Activated T-helper 1 cell treated with anti-CD3 and anti-CD28 coated beads, Interleukin-12 subunit alpha, Interleukin-12 subunit beta, Interleukin-2, Interleukin-4 antibody, amounts not matched to agents 30 ng/mL and 10 ng/mL and 1 ng/mL, durations not matched to agents 14 hours and 24 hours and 36 hours (primary cell): ENCODE data around the gene IVD. TPM values are rescaled to one million over a fixed set of nuclear protein-coding genes. Genes with fewer than 3 reads are reported as not detected.

Source experiments
- DNase-seq: peaks from one replicate; pipeline ENCODE4 v3.0.0; 2021; ENCODE audit warnings: low spot score
- H3K27ac Mint-ChIP-seq: one replicate; pipeline ENCODE4 v1.8.0; 2021; ENCODE audit warnings: mild to moderate bottlenecking, mixed read lengths
- H3K27me3 Mint-ChIP-seq: one replicate; pipeline ENCODE4 v1.8.0; 2022; ENCODE audit warnings: mild to moderate bottlenecking, moderate library complexity, mixed read lengths; ENCODE audit not compliant: insufficient read depth
- H3K36me3 Mint-ChIP-seq: one replicate; pipeline ENCODE4 v1.8.0; 2021; ENCODE audit warnings: low read depth, mixed read lengths
- H3K4me1 Mint-ChIP-seq: one replicate; pipeline ENCODE4 v1.8.0; 2021; ENCODE audit warnings: low read depth, mixed read lengths
- H3K4me3 Mint-ChIP-seq: one replicate; pipeline ENCODE4 v1.8.0; 2021; ENCODE audit warnings: mild to moderate bottlenecking, moderate library complexity, mixed read lengths
- H3K9me3 Mint-ChIP-seq: one replicate; pipeline ENCODE4 v1.8.0; 2021; ENCODE audit warnings: mixed read lengths
- intact Hi-C: fragments of 100-400 bp; cut with micrococcal nuclease; formaldehyde crosslinking; loops from one replicate; pipeline ENCODE4 v1.15.1; 2024
- total RNA-seq: library from RNA; stranded (reverse); gene quantifications from 2 replicates; pipeline ENCODE4 v1.2.3, GENCODE V29; 2022

The IVD gene
- 59.6 and 65.2 TPM in 2 replicates for total RNA-seq

DNA sequence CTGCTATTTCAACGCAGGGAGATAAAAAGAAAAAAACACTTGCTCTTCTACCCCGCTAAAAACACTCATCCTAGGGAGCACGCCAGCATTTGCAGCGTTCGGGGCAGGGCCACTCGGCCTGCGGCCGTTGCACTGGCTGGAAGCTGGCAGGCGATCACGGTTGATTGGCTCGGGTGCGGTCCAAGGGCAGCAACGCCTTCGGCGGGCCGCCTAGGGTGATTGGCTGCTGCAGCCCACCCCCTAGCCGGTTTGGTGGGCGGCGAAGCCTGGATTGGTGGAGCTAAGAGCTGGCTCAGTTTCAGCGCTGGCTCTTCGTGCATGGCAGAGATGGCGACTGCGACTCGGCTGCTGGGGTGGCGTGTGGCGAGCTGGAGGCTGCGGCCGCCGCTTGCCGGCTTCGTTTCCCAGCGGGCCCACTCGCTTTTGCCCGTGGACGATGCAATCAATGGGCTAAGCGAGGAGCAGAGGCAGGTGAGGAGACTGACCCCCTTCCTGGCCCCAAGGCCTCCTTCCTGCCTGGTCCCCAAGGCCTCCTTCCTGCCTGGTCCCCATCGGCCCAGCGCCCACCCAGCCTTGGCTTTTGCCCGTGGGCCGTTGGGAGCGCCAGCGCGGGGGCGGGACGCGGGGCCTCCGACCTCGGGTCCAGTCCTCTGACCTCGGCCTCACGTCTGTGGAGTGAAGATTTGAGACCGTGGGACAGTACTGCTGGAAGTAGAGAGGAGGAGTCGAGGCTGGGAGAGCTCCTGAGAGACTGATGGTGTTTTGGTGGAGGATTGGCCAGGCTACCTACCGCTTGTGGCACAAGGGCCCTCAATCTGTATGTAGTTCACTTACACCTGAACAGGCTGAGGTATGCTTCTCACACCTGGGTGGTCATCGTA, at the start of gene IVD:
TSS of gene IVD (plus strand) at position 295 of the 881 bp plus-strand sequence. CDS start at position 328, 33 bp downstream.
- Mint-ChIP-seq H3K27ac (peak within 1 kb of the TSS; percentile 87), H3K4me1 (peaks cover 37% of the 10 kb centered on the region), H3K9me3 (no peaks in the 10 kb centered on the region), H3K27me3 (no peaks in the 10 kb centered on the region), H3K36me3 (peaks cover 1% of the 10 kb centered on the region), H3K4me3 (peak within 1 kb of the TSS; percentile 88)
- intact Hi-C loops, result loop anchor here (1.0 to 10.0 kb wide), 5 partner anchors 17 to 621 kb away; partner anchors contain the start of genes BAHD1, DISP2, FSIP1 and KNSTRN
- peak; percentile 77 for DNase-seq

DNA sequence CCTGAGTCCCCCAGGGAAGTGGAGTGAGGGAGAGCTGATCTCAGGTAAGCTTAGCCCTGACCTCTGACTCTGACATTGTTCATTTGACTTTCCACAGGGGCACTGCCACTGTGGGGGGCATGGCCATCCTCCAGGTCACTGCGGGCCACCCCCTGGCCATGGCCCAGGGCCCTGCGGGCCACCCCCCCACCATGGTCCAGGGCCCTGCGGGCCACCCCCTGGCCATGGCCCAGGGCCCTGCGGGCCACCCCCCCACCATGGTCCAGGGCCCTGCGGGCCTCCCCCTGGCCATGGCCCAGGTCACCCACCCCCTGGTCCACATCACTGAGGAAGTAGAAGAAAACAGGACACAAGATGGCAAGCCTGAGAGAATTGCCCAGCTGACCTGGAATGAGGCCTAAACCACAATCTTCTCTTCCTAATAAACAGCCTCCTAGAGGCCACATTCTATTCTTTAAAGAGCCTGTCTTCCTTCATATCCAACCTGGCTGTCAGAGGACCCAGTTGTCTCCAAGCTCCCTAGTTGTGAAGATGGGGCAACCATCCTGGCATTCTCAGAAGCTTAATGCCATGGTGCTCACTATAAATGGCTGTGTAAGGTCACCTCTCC, 49.5 kb upstream of the IVD start:
- no peak overlapping the region for H3K27ac Mint-ChIP-seq
- no peaks in the 10 kb centered on the region for H3K9me3 Mint-ChIP-seq
- H3K36me3 Mint-ChIP-seq, result no peaks in the 10 kb centered on the region
- no peaks in the 10 kb centered on the region for H3K4me1 Mint-ChIP-seq
- intact Hi-C loops, result no loop called here
- peak overlapping the region; percentile 3 for H3K4me3 Mint-ChIP-seq
- H3K27me3 Mint-ChIP-seq, result peaks cover 36% of the 10 kb centered on the region
- no peak for DNase-seq

DNA sequence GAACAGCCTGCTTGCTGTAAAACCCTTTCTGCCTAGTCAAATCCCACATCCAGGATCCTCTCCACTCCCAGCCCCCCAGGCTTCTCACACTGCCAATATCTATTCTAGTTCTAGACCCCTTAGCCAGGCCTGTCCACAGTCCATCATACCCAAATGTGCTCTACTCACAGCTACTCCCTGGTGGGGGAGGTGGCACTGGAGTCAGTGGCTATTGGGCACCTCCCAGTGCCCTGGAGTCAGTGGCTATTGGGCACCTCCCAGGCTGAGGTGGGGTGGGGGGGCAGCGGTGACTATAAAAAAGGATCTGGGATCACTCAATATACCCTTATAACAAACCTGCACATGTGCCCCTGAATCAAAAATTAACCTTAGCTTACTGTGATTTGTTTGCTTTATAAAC, 48.3 kb upstream of the IVD start:
- no peak for DNase-seq
- Mint-ChIP-seq H3K4me1 (no peaks in the 10 kb centered on the region), H3K27me3 (peaks cover 31% of the 10 kb centered on the region), H3K4me3 (peak overlapping the region; percentile 41), H3K36me3 (no peaks in the 10 kb centered on the region), H3K9me3 (no peaks in the 10 kb centered on the region), H3K27ac (no peak overlapping the region)
- intact Hi-C loops, result no loop called here

DNA sequence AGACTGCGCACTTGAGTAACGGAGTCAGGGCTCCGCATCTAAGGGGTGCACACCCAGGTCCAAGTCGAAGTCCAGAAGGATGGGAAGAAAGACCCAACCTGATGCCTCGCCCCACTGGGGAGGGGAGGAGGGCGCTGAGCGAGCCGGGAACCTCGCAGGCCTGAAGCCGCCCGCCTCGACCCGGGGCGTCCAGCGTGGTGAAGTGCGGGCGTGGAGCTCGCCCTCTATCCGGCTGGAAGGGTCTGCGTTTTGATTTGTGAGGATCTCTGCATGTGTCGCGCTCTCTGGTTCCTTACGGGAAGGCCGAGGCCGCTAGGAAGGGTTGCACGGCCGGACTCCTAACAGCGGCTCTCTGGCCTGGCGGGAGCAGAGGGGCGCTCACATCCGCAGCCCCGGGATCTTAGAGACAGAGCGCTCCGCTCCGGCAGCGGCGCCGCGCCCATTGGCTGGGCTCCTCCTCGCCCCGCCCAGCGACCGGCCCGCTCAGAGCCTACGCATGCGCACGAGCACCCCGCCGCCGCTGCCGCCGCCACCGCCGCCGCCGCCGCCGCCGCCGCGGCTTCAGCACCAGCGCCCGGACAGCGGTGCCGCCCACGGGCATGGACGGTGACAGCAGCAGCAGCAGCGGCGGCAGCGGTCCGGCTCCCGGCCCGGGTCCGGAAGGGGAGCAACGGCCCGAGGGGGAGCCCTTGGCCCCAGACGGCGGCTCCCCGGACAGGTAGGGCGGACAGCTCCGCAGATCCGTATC, 47.7 kb upstream of the IVD start, which contains the start of gene DISP2:
TSS of gene DISP2 (plus strand) at position 497 of the 748 bp plus-strand sequence. CDS start at position 600, 103 bp downstream.
- H3K27me3 Mint-ChIP-seq, result peaks cover 29% of the 10 kb centered on the region
- H3K9me3 Mint-ChIP-seq, result no peaks in the 10 kb centered on the region
- intact Hi-C loops, result loop anchor here (1.0 kb wide), 4 partner anchors 10 to 47 kb away; partner anchors contain the start of genes INAFM2, IVD and KNSTRN
- H3K36me3 Mint-ChIP-seq, result no peaks in the 10 kb centered on the region
- no peaks in the 10 kb centered on the region for H3K4me1 Mint-ChIP-seq
- H3K27ac Mint-ChIP-seq, result peak within 1 kb of the TSS; percentile 6
- peak; percentile 82 for DNase-seq
- peak within 1 kb of the TSS; percentile 80 for H3K4me3 Mint-ChIP-seq

DNA sequence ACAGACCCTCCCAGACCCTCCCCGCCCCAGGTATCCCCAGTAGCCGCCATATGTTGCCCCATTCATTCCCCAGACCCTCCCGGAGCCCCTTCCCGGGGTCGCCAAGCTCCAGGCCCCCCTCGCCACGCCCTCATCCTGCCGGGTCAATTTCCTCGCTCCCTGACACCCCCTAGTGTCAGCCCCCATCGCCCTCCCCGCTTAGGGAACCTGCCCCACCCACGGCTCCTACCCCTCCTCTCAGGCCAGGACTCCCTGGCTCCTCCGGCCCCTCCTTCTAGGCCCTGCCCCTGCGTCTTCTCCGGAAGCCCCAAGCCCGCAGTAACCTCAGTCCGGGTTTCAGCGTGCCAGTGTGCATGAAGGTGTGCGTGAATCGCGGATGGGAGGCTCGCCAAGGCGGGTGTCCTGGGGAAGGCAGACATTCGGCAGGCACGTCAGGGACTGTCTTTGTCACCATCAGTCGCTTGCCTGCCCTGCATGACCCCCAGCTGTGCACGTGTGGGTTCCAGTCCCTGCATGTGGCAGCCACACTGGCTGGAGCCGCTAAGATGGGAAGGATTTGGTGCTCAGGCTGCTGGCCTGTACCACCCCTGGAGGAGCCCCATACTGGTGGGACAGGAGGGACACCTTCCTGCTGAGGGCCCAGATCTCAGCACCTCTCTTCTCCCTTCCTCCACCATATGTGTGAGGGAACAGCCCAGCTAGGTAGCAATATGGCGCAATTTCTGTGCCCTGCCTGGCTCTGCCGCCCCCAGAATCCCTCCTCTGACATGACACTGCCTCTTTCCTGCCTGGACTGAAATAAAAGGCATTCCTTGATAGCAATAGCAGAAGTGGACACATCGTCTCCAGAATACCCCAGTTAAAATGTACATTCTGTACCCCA, 46.9 kb upstream of the IVD start:
- no peaks in the 10 kb centered on the region for H3K9me3 Mint-ChIP-seq
- DNase-seq, result peak; percentile 31
- no peaks in the 10 kb centered on the region for H3K4me1 Mint-ChIP-seq
- peaks cover 25% of the 10 kb centered on the region for H3K27me3 Mint-ChIP-seq
- intact Hi-C loops, result loop anchor here (1.0 kb wide), 4 partner anchors 10 to 47 kb away; partner anchors contain the start of genes INAFM2, IVD and KNSTRN
- H3K36me3 Mint-ChIP-seq, result no peaks in the 10 kb centered on the region
- H3K27ac Mint-ChIP-seq, result peak overlapping the region; percentile 6
- H3K4me3 Mint-ChIP-seq, result peak overlapping the region; percentile 80

DNA sequence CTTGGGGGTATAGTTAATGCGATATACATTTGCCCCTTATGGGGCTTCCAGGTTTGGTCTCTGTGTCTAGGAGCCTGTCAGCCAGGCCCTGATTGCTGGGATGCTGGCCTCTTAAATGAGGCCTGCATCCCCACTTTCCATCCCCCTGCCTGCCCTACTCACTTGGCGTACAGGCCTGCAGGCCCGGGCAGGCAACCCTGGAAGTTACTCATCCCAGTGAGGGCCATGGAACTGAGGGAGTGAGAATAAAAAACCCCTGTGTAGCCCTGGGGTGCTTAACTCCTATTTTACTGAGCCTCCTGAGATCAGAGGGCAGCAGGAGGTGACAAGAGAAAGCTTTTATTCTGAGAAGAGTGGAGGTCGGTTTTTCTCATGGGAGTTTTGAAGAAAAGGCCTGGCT, 45.6 kb upstream of the IVD start:
- Mint-ChIP-seq H3K4me3 (no peak overlapping the region), H3K4me1 (no peaks in the 10 kb centered on the region), H3K27me3 (peaks cover 17% of the 10 kb centered on the region), H3K27ac (no peak overlapping the region), H3K9me3 (no peaks in the 10 kb centered on the region), H3K36me3 (no peaks in the 10 kb centered on the region)
- intact Hi-C loops, result no loop called here
- DNase-seq, result no peak

DNA sequence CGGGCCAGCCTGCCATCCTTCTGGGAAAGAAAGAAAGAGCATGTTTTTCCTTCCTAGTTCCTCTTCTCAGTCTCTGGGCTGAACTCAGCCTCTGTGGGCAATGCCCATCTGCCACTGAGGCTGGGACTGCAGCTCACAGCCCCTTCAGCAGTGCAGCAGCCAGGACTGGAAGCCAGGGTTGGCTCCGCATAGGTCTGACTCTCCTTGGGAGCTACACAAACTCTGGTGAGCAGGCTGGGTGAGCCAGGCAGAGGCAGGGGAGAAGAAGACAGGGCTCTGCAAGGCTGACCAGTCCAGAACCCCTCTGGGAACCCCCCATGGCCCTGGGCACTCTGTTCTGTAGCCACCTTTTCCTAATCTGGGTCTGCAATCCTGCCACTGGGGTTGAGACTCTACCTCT, 44.0 kb upstream of the IVD start:
- H3K4me1 Mint-ChIP-seq, result no peaks in the 10 kb centered on the region
- H3K36me3 Mint-ChIP-seq, result no peaks in the 10 kb centered on the region
- H3K27me3 Mint-ChIP-seq, result peaks cover 17% of the 10 kb centered on the region
- intact Hi-C loops, result no loop called here
- no peak overlapping the region for H3K27ac Mint-ChIP-seq
- no peaks in the 10 kb centered on the region for H3K9me3 Mint-ChIP-seq
- no peak for DNase-seq
- no peak overlapping the region for H3K4me3 Mint-ChIP-seq

DNA sequence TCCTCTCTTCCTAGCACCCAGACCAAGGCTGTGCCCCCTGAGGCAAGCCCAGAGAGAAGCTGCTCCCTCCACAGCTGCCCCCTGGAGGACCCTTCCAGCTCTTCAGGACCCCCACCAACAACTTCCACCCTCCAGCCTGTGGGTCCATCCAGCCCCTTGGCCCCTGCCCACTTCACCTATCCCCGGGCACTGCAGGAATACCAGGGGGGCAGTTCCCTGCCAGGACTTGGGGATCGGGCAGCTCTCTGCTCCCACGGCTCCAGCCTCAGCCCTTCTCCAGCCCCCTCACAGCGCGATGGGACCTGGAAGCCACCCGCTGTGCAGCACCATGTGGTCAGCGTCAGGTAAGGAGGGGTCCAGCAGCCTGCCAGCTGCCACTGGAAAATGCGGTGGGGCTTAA, 42.0 kb upstream of the IVD start:
- intact Hi-C loops, result no loop called here
- Mint-ChIP-seq H3K4me3 (no peak overlapping the region), H3K27ac (no peak overlapping the region), H3K36me3 (no peaks in the 10 kb centered on the region), H3K9me3 (no peaks in the 10 kb centered on the region), H3K27me3 (peaks cover 16% of the 10 kb centered on the region), H3K4me1 (peaks cover 11% of the 10 kb centered on the region)
- DNase-seq, result no peak

DNA sequence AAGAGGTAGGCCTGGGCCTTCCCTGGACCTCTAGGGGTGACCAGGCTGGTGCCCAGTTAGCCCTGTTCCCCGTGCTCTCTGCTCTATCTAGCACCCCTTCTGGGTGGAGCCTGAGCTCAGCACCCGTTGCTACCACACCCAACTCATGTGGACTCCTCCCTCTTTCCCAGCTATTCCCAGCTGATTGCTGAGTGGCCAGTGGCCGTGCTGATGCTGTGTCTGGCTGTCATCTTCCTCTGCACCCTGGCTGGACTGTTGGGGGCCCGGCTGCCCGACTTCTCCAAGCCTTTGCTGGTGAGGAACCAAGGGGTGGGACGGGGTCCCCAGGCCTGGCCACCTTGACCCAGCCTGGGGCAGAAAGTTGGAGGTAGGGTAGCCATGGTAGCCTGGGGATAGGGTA, 41.3 kb upstream of the IVD start:
- intact Hi-C loops, result no loop called here
- Mint-ChIP-seq H3K36me3 (no peaks in the 10 kb centered on the region), H3K9me3 (no peaks in the 10 kb centered on the region), H3K4me3 (no peak overlapping the region), H3K27me3 (peaks cover 12% of the 10 kb centered on the region), H3K27ac (no peak overlapping the region), H3K4me1 (peaks cover 11% of the 10 kb centered on the region)
- DNase-seq, result no peak

DNA sequence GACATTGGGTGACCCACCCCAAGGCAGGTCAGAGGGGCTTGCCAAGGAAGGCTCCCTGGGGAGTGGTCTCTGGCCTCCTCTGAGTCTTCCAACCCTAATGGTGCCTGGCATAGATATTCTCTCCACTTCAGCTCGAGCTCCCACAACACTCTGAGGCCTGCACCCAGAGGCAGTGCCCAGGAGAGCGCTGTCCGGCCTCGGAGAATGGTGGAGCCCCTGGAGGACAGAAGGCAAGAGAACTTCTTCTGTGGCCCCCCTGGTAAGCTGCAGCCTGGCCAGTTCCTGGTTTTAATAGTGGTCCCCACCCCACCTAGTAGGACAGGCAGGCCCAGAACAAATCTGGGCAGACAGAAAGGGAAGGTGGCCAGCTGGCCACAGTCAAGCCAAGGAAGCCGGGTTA, 40.6 kb upstream of the IVD start:
- H3K4me1 Mint-ChIP-seq, result peaks cover 11% of the 10 kb centered on the region
- H3K27me3 Mint-ChIP-seq, result peaks cover 8% of the 10 kb centered on the region
- intact Hi-C loops, result no loop called here
- DNase-seq, result no peak
- H3K9me3 Mint-ChIP-seq, result no peaks in the 10 kb centered on the region
- no peak overlapping the region for H3K4me3 Mint-ChIP-seq
- H3K27ac Mint-ChIP-seq, result no peak overlapping the region
- no peaks in the 10 kb centered on the region for H3K36me3 Mint-ChIP-seq

DNA sequence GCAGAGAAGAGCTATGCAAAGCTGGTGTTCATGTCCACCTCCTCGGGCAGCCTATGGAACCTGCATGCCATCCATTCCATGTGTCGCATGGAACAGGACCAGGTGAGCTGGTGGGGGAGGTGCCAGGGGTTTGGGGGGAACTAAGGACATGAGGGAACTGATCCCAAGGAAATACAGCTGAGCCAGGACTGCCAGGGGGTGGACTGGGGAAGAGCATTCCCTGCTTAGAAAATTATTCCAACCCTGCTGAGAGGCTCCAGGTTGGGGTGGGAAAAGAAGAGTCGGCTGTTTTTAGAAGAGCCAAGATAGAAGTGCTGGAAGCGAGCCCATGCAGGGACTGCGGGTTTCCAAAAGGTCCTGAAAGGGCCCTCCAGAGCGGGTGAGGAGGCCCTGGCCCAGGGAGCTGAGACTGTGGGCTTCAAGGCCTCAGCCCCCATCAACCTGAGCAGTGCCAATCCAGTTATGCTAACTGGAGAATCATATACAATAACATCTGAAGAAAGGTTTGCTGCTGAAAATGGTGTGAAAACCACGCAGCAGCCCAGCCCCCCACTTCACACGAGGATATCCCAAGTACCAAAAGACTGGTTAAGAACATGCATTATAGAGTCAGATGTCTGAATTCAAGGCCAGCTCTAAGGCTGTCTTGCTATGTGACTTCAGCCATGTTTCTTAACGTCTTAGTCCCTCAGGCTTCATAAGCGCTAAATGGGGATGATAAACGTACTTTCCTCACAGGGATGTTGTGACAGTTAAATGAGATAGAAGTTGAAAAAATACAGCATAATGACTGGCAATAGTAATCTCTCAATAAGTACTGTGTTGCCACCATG, 39.8 kb upstream of the IVD start:
- DNase-seq, result no peak
- H3K4me3 Mint-ChIP-seq, result no peak overlapping the region
- H3K27me3 Mint-ChIP-seq, result peaks cover 8% of the 10 kb centered on the region
- no peaks in the 10 kb centered on the region for H3K36me3 Mint-ChIP-seq
- no peaks in the 10 kb centered on the region for H3K9me3 Mint-ChIP-seq
- intact Hi-C loops, result no loop called here
- H3K4me1 Mint-ChIP-seq, result peaks cover 11% of the 10 kb centered on the region
- H3K27ac Mint-ChIP-seq, result no peak overlapping the region
